MM.1S (cell line): ENCODE data around the gene CASS4.

Experiments
- CTCF ChIP-seq: fragments of 300-600 bp; sonication (generic); IDR thresholded peaks from 2 replicates; pipeline ENCODE4 v1.5.1; 2016; ENCODE audit warnings: antibody characterized with exemption, low read length, mixed read lengths
- EZH2 ChIP-seq: fragments of 300-600 bp; sonication (generic); optimal IDR thresholded peaks from 2 replicates; pipeline ENCODE3; 2017; ENCODE audit warnings: low read depth, mild to moderate bottlenecking, antibody characterized with exemption, low read length, mixed read lengths
- EZH2phosphoT487 ChIP-seq: fragments of 300-600 bp; sonication (generic); IDR thresholded peaks from 2 replicates; pipeline ENCODE4 v1.6.1; 2018; ENCODE audit warnings: antibody characterized with exemption, low read length

GRCh38 chr20:56391037-56391436 is 21.0 kb upstream of the CASS4 start:
- TF ChIP-seq CTCF (no peak), EZH2 (no peak), EZH2phosphoT487 (no peak)
